ENCODE measurements around the gene MYH2.
"Not testable (repeated sequence)": the region's sequence is repeated elsewhere in the genome, so short reads cannot be mapped to it uniquely, and the experiment has no call there.

Gene MYH2

DNA sequence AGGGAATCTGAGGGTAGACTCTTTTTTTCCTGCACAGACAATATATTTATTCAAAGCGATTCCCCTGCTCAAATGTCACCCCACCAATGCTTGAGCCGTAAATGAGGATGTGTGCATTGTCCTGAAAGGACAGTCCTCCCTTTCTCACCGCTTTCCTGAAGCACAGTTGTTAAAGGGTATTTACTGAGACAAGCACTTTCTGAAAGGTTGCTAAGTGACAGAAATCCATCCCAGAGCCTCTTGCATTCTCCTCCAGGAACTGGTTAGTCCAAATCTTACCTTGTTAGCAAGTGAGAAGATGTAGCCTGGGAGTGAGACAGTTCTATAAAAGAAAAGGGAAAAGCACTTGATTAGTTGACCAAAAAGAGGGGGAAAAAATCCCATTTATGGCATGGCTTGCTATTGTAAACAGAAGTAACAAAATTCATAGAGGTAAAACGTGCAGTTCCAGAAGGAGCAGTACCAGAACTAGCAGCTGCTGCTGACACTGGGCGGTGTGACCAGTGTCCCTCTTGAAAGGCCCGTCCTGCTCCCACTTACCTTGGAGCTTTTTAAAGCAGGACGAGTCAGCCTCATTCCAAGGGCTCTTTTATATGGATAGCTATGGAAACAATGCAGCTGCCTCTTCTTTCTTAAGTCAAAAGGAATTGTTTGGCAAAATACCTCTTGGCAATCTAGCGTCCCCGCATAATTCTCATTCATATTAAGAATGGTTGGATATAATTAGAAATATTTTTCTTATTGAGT, at the start of gene MYH2:
Gene MYH2, minus strand, starts transcription at position 563 of the 747 bp plus-strand sequence. CDS start 1,738 bp downstream, outside the sequence.
- no peak for DNase-seq

DNA sequence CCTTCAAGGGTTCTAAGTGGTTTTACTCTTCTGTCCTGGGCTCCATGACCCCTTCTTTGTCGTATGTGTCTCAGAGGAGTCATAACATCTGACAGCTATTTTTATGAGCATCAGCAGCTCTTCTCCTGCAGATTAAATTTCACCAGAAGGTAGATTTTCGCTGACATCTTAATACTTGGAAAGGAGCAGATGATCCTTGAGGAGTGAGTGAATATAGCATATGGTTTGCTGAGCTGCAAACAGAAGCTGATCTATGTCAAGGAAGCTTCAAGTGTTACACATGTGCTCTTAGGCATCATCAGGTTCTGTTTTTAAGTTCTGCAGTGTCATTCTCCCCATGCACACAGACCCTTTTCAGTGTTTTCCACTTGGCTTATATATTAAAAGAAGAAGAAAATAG, 49.2 kb upstream of the MYH2 start:
- no peak for DNase-seq

- no peak for DNase-seq
Measured at GRCh38 chr17:10589553-10590145, 40.2 kb upstream of the MYH2 start.

- no peak for DNase-seq
Measured at GRCh38 chr17:10585529-10585928, 36.1 kb upstream of the MYH2 start.

DNA sequence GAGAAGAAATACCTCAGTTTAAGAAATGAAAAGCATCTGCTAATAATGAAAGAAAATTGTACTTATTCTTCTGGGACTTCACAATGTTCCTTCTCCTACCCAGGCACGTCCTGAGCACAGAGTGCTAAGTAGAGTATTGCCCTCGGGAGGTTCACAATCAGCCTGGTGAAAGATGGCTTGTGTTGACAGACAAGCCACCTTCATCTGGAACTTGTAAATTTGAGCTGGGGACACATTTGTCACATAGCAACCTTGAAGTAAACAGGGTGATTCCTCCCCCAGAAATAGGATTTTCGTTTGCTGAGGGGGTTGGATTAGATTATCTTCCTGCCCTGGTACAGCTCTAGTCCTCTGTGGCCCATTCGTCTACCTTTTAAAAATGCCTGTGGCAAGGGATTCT, 34.4 kb upstream of the MYH2 start:
- DNase-seq, result no peak

DNA sequence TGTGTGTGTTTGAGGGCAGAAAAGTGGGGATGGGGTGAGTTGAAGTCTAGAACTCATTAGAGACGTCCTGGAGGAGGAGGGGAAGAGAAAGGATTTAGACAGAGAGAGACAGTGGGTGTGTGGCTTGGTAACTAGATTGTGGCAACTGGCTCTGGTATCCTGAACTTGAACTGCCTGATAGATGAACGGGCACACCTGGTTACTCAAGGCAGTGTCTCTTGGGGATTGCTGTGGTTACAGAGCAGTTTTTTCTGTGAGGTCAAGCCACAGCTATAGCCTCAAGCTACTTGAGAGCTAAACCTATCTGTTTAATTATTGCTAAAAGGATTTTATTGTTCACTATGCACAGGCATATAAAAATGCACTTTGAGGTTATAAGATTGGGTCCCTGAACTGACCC, 29.8 kb upstream of the MYH2 start:
- DNase-seq, result peak; percentile 1

DNA sequence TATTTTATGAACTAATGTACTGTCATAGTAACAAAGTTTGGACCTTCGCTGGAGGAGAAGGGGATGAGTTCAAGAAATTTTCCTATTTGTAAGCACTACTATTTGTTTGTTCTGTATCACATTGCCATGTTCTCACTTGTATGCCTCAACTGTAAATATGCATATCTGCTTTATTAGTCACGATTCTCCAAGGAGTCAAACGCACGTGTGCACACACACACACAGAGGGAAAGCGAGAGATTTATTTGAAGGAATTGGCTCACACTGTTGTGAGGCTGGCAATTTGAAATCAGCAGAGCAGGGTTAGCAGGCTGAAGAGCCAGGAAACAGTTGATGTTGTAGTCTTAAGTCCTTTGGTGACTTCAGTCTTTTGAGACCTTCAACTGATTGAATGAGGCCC, 24.9 kb upstream of the MYH2 start:
- DNase-seq, result no peak

- DNase-seq, result no peak
Measured at GRCh38 chr17:10563991-10564660, 14.7 kb upstream of the MYH2 start.

DNA sequence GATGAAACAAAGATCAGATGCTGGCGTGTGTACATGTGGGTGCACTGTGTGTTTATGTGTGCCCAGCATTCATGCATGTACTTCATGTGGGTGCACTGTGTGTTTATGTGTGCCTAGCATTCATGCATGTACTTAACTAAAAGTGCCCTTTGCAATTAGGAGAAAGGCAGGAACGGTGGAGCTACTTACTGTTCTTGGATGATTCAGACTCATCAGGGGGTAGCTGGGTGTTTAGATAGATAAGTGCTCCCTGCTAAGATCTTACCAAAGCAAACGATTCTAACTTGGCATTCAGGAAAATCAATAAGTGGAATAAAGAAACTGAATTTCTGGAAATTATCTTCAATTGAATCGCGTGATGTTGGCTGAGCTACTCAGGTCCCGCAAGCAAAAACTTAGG, 8.6 kb upstream of the MYH2 start:
- no peak for DNase-seq

- no peak for DNase-seq
Measured at GRCh38 chr17:10557422-10557821, 8.0 kb upstream of the MYH2 start.

DNA sequence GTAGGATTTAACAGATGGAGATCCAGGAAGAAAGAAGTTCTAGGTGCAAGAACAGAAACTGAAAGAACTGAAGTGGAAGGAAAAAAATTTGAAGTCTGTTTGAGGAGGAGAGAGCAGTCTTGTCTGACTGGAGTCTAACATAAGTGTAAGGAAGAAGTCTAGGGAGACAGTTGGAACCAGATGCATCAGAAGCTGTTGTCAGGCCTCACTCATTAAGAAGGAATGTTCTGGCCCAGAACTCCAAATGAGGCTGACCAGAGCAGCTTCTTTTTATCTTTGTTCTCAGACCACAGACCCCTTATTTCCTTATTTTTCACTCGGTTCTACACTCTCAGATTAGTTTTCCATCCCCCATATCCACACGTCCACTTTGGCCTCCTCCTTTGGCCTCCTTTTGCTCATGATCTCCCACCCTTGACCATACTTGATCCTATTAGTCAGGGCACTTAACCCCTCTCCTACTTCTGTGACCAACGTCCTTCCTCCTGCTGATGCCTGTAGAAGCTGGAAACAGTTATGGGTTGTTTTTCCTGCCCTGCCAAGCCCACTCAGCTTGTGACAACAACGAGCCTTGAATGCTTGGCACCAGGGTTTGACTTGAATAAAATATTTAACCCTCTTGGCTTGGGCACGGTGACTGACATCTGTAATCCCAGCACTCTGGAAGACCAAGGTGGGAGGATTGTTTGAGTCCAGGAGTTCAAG, 7.0 kb upstream of the MYH2 start:
- no peak for DNase-seq

GRCh38 chr17:10550014-10550413, 556 bp upstream of the MYH2 start:
- DNase-seq, result no peak

DNA sequence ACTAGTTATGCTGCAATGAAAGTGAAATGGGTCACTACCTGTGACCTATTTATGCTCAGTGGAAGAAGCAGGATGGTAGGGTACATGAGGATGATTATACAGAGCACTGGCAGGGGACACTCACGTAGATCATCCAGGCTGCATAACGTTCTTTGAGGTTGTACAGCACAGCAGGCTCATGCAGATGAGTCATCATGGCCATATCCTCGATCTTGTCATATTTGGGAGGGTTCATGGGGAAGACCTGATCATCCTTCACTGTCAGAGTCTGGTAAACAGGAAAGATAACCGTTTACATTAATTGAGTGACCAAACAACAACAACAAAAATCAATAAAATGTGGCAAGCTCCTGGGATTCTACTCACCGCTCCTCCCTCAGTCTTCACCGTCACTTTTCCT, 2.1 kb downstream of the MYH2 start:
- no peak for DNase-seq

DNA sequence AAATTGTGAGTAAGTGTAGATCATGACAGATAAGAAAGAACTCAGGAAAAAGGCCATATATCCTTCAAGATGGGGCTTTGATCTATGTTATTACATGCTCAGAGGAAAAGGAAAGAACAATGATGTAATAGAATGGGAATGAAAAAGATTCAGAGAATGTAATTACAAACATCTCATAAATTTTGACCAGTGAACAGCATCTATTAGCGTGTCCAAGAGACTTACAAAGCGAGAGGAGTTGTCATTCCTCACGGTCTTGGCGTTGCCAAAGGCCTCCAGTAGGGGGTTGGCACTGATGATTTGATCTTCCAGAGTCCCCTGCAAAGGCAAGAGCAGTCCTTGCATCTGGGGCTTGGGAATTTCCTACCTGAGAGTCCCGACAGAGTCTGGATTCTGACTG, 6.0 kb downstream of the MYH2 start:
- DNase-seq, result not testable (repeated sequence)

- DNase-seq, result not testable (repeated sequence)
Measured at GRCh38 chr17:10541179-10541578, 8.3 kb downstream of the MYH2 start.

- DNase-seq, result no peak
Measured at GRCh38 chr17:10532026-10532425, 17.4 kb downstream of the MYH2 start.

- no peak for DNase-seq
Measured at GRCh38 chr17:10527419-10527818, 22.0 kb downstream of the MYH2 start.

DNA sequence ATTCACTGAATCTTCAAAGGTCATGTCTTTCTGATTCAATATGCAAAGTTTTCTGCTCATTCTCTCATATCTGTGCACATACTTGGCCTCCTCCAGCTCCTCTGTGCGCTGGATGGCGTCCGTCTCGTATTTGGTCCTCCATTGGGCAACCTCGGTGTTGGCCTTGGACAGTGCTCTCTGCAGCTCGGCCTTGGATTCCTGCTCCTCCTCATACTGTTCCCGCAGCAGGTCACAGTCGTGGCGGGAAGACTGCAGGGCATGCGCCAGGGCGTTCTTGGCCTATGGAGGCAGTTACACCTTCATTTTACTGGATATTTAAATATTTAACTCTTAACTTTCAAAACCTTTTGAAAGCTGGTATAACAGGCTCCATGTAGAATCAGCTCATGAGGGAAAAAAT, 22.9 kb downstream of the MYH2 start:
- no peak for DNase-seq

- DNase-seq, result no peak
Measured at GRCh38 chr17:10523064-10523463, 26.4 kb downstream of the MYH2 start.

- no peak for DNase-seq
Measured at GRCh38 chr17:10521949-10522348, 27.5 kb downstream of the MYH2 start.

DNA sequence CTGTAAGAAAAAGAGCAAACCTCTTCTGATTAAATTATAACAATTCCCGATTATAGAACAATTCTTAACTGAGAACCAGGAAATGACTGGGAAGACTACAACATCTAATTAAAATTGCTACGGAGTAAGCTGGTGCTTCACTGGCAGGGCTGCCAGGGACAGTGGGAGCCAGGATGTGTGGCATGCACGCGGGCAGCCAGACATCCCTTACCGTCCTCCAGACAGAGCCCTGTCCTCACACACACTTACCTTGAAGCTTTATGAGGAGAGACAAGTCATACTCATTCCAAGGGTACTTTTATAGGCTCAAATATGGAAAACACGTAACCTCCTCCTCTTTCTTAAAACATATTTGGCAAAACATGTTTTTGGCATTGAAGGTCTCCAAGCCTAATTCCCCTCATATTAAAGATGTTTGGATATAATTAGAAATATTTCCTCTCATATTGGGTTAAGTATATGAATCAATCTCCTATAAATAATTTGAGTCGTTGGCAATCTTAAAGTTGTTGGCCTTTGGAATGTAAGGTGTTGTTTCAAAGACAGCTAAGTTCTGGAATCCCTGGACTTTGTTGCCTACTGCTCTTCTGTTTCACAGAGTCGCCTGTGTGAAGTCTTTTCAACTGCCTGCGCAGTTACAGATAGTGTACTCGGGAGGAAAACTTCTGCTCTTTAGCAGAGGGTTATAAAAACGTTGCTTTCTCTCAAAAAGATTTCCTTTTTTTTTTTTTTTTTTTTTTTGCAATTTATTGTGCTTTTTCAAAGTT, 31.0 kb downstream of the MYH2 start, which contains the start of gene MYH1:
Gene MYH1, minus strand, starts transcription at position 272 of the 767 bp plus-strand sequence. CDS start 1,900 bp downstream, outside the sequence.
- DNase-seq, result no peak

DNA sequence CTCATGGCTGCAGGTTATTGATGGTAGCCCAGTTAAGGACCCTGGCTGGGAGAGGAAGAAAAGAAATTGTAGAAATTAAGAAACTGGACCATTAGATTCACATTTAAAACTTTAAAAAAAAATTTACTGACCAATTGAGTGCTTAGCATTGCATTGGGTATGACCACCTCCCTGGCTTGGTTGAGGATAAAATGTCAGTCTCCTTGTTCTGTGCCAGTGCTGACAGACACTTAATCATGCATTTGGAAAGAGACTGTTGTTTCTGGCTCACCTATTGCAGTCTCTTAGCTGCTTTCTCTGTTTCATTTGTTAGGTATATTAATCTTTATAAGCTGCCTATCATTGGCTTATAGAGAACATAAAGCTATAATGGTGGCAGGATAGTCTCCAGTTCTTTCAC, 32.8 kb downstream of the MYH2 start:
- DNase-seq, result no peak

DNA sequence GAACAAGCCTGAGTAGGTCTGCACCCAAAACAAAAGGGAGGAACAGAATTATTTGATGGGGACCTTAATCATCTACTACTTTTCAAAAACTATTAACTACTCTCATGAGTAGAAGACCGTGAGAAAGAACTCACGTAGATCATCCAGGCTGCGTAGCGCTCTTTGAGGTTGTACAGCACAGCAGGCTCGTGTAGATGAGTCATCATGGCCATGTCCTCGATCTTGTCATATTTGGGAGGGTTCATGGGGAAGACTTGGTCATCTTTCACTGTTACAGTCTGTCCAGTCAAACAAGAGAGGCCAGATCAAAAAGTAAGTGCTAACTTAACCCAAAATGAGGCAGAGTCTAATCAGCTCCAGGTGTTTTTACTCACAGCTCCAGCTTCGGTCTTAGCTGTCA, 33.4 kb downstream of the MYH2 start:
- DNase-seq, result no peak

Measured in NCI-H69 (cell line).